OCI-LY7 (cell line): ENCODE data around the gene LDLRAD4. TPM values are rescaled to one million over a fixed set of nuclear protein-coding genes. Genes with fewer than 3 reads are reported as not detected.
A peak's percentile ranks its signal among the peaks of the same experiment; 100 is the strongest.

Source experiments
- BruUV-seq: library from RNA; stranded (reverse); fragments of 400-500 nt; replicated peaks from 2 replicates; lab custom pipeline; 2021; lab: Mats Ljungman, UMichigan
- CTCF ChIA-PET: fragments of 300-600 bp; sonication (Branson Sonifier 250); formaldehyde crosslinking; loops from one replicate; lab custom pipeline; 2022; ENCODE audit warnings: antibody characterized with exemption; ENCODE audit not compliant: unreplicated experiment; lab: Charles Lee
- POLR2A ChIA-PET: fragments of 300-600 bp; sonication (Branson Sonifier 250); formaldehyde crosslinking; loops from one replicate; lab custom pipeline; 2022; ENCODE audit warnings: antibody characterized with exemption; lab: Charles Lee
- DNase-seq: peaks from one replicate; pipeline ENCODE4 v3.0.0-alpha.2; 2015; ENCODE audit warnings: low spot score
- H2AFZ ChIP-seq: fragments of 200-600 bp; sonication (generic), shearing (Covaris generic); 2 replicates; pipeline ENCODE4 v1.6.1; 2014; ENCODE audit warnings: mild to moderate bottlenecking, antibody characterized with exemption, low read length, moderate library complexity
- H3K27ac ChIP-seq: fragments of 200-600 bp; sonication (generic); 2 replicates; pipeline ENCODE4 v1.5.1; 2014; ENCODE audit warnings: mixed run types, low read depth, mild to moderate bottlenecking, moderate library complexity, low read length, inconsistent platforms; ENCODE audit not compliant: poor library complexity, severe bottlenecking
- H3K36me3 ChIP-seq: fragments of 200-600 bp; sonication (generic); 2 replicates; pipeline ENCODE4 v1.6.1; 2014; ENCODE audit warnings: mild to moderate bottlenecking, antibody characterized with exemption, low read length, moderate library complexity, mixed read lengths; ENCODE audit not compliant: insufficient read depth
- H3K4me1 ChIP-seq: fragments of 200-600 bp; sonication (generic); 2 replicates; pipeline ENCODE4 v1.5.1; 2014; ENCODE audit warnings: mild to moderate bottlenecking, low read length; ENCODE audit not compliant: insufficient read depth, poor library complexity, severe bottlenecking
- H3K4me2 ChIP-seq: fragments of 200-600 bp; sonication (generic); 2 replicates; pipeline ENCODE4 v1.6.1; 2014; ENCODE audit warnings: mild to moderate bottlenecking, low read length
- H3K4me3 ChIP-seq: fragments of 200-600 bp; sonication (generic); 2 replicates; pipeline ENCODE4 v1.5.1; 2014; ENCODE audit warnings: mild to moderate bottlenecking, low read depth, low read length; ENCODE audit not compliant: poor library complexity, severe bottlenecking
- H3K79me2 ChIP-seq: fragments of 200-600 bp; sonication (generic); 2 replicates; pipeline ENCODE4 v1.6.1; 2016; ENCODE audit warnings: low read depth, mild to moderate bottlenecking, low read length, moderate library complexity, mixed read lengths; ENCODE audit not compliant: insufficient read depth
- H3K9me2 ChIP-seq: fragments of 200-600 bp; sonication (generic); 2 replicates; pipeline ENCODE4 v1.6.1; 2016; ENCODE audit warnings: mild to moderate bottlenecking, low read length, mixed read lengths; ENCODE audit not compliant: insufficient read depth
- H3K9me3 ChIP-seq: fragments of 200-600 bp; sonication (generic); 2 replicates; pipeline ENCODE4 v1.6.1; 2014; ENCODE audit warnings: mild to moderate bottlenecking, mixed run types, low read length, mixed read lengths
- H4K20me1 ChIP-seq: fragments of 200-600 bp; sonication (generic); 2 replicates; pipeline ENCODE4 v1.6.1; 2014; ENCODE audit warnings: mild to moderate bottlenecking, antibody characterized with exemption, low read length, moderate library complexity, mixed read lengths; ENCODE audit not compliant: insufficient read depth
- CTCF ChIP-seq: fragments of 200-600 bp; sonication (generic); conservative IDR thresholded peaks from 2 replicates; pipeline ENCODE4 v1.5.1; 2014; ENCODE audit warnings: mild to moderate bottlenecking, antibody characterized with exemption, low read length, moderate library complexity, mixed read lengths
- EZH2phosphoT487 ChIP-seq: fragments of 200-600 bp; sonication (generic); IDR thresholded peaks from 2 replicates; pipeline ENCODE4 v1.6.1; 2018; ENCODE audit warnings: low read depth, borderline replicate concordance, mild to moderate bottlenecking, mixed run types, antibody characterized with exemption, low read length, moderate library complexity, mixed read lengths
- intact Hi-C: fragments of 100-400 bp; cut with micrococcal nuclease; formaldehyde crosslinking; loops from one replicate; pipeline ENCODE4 v1.10.0; 2022; ENCODE audit not compliant: unreplicated experiment
- total RNA-seq, 2 experiments: library from RNA; depleted of rRNA in 1 of 2; stranded (reverse); fragments of >200 nt in 1 of 2; shearing (Covaris generic) in 1 of 2; gene quantifications; 2 replicates each; pipeline ENCODE4 v1.2.3, GENCODE V29; 2014 to 2022

The LDLRAD4 gene
- total RNA-seq, 2 experiments from 2014 or later: 26.2 to 43.8 TPM

- peak; percentile 88 for DNase-seq
- peaks cover 78% of the 10 kb centered on the region for H3K4me1 ChIP-seq
- ChIA-PET CTCF (interaction anchor here (1.0 to 1.6 kb wide), 5 partner anchors 8 to 58 kb away, joined by 3 to 8 read pairs (median 4); no protein-coding TSS in a partner anchor), POLR2A (interaction anchor here (0.6 to 9.2 kb wide), 19 partner anchors 10 to 1237 kb away, joined by 3 to 65 read pairs (median 5); partner anchors contain the start of genes AFG3L2, FAM210A and RNMT)
- peak overlapping the region; percentile 99 for H3K4me2 ChIP-seq
- peaks cover 64% of the 10 kb centered on the region for H3K79me2 ChIP-seq
- TF ChIP-seq CTCF: peak; percentile 67
- no peak for TF ChIP-seq EZH2phosphoT487
- H3K9me3 ChIP-seq: no peaks in the 10 kb centered on the region
- no peaks in the 10 kb centered on the region for H3K9me2 ChIP-seq
- no TSS peak for BruUV-seq
- H3K4me3 ChIP-seq: peak overlapping the region; percentile 85
- peaks cover 8% of the 10 kb centered on the region; the same call in 1 of the 2 replicates for H3K36me3 ChIP-seq
- intact Hi-C loops: loop anchor here (1.0 kb wide), 1 partner anchor 37 kb away; no protein-coding TSS in a partner anchor
- H3K27ac ChIP-seq: peak overlapping the region; percentile 98
- H4K20me1 ChIP-seq: no peaks in the 10 kb centered on the region
- 0 out of 2 replicates have a peak overlapping the region, but pooled peaks have one; percentile 5 for H2AFZ ChIP-seq
Observed at GRCh38 chr18:13613591-13614501, 395.3 kb downstream of the LDLRAD4 start.

- Histone ChIP-seq H4K20me1 (no peaks in the 10 kb centered on the region), H2AFZ (no peak overlapping the region), H3K4me2 (peak overlapping the region; percentile 99), H3K27ac (peak overlapping the region; percentile 98), H3K4me1 (peaks cover 70% of the 10 kb centered on the region), H3K36me3 (peaks cover 8% of the 10 kb centered on the region; the same call in 1 of the 2 replicates), H3K4me3 (peak overlapping the region; percentile 85), H3K9me3 (no peaks in the 10 kb centered on the region), H3K79me2 (peaks cover 66% of the 10 kb centered on the region), H3K9me2 (no peaks in the 10 kb centered on the region)
- no TSS peak for BruUV-seq
- ChIA-PET POLR2A (interaction anchor here (0.6 to 9.2 kb wide), 12 partner anchors 10 to 1238 kb away, joined by 3 to 65 read pairs (median 4); partner anchors contain the start of gene AFG3L2), CTCF (interaction anchor here (1.2 to 1.6 kb wide), 4 partner anchors 9 to 59 kb away, joined by 4 to 8 read pairs (median 5); no protein-coding TSS in a partner anchor)
- intact Hi-C loops: loop anchor here (5.0 kb wide), 2 partner anchors 108 to 147 kb away; no protein-coding TSS in a partner anchor
- peak; percentile 67 for DNase-seq
- TF ChIP-seq EZH2phosphoT487 (no peak), CTCF (no peak)
Observed at GRCh38 chr18:13614641-13615288, 396.2 kb downstream of the LDLRAD4 start.
